ENCODE measurements around the gene ZNF438. TPM values are rescaled to one million over a fixed set of nuclear protein-coding genes. Genes with fewer than 3 reads are reported as not detected.

Gene ZNF438
- total and polyA plus RNA-seq, 2 of the 4 experiments (the other 2 are of a cell fraction), result 1.8 to 2.9 TPM

- peaks cover 10 to 41% of the 10 kb centered on the region in 2 experiments for H3K79me1 ChIP-seq (ENCODE audit: low read depth in 1 of 2, low read length in 2 of 2)
- POLR2A ChIA-PET (ENCODE audit: unreplicated experiment), result interaction anchor here (0.6 to 0.7 kb wide), 2 partner anchors 35 to 1319 kb away, joined by 3 read pairs; partner anchors contain the start of gene ZNF438
- H3K56ac ChIP-seq (ENCODE audit: extremely low read depth, insufficient read depth, low read length), result no peak overlapping the region
- H2BK5ac ChIP-seq (ENCODE audit: low read depth, low read length, poor library complexity, severe bottlenecking), result no peak overlapping the region
- no peak for ATAC-seq (ENCODE audit: low read depth)
- H3K23ac ChIP-seq (ENCODE audit: low read depth, low read length), result no peak overlapping the region
- no peak overlapping the region for H4K5ac ChIP-seq (ENCODE audit: low read depth, low read length)
- no peak overlapping the region for H3K4me2 ChIP-seq (ENCODE audit: low read depth, low read length)
- H4K20me1 ChIP-seq (ENCODE audit: insufficient read depth, low read length), result no peaks in the 10 kb centered on the region
- H3K9me3 ChIP-seq (ENCODE audit: control insufficient read depth, insufficient read depth, low read length), result peaks cover 4% of the 10 kb centered on the region
- H2AK9ac ChIP-seq (replicated peaks; ENCODE audit: low read depth, low read length, poor library complexity), result no peak overlapping the region
- no peak overlapping the region for H3K4me3 ChIP-seq (ENCODE audit: insufficient read depth, low read depth, low read length)
- no peak overlapping the region for H3K9ac ChIP-seq (ENCODE audit: low read depth, low read length)
- DNase-seq, result no peak
- dilution Hi-C loops (cut with HindIII; ENCODE audit: low sequenced_read_pairs, unreplicated experiment), result no loop called here
- no peak overlapping the region for H3K27ac ChIP-seq (ENCODE audit: insufficient read depth, low read length)
- peaks cover 3% of the 10 kb centered on the region; the same call in 1 of the 2 replicates for H3K9me1 ChIP-seq (ENCODE audit: insufficient read depth, low read length)
- no TSS peak for BruUV-seq (replicated peaks)
- TF ChIP-seq CTCF (conservative IDR thresholded peaks at IDR 0.05; ENCODE audit: low read depth, low read length), result no peak
- TF ChIP-seq SMC3 (IDR thresholded peaks at IDR 0.05; ENCODE audit: low read depth, low read length), result no peak
- no peak for TF ChIP-seq RCOR1 (IDR thresholded peaks at IDR 0.05; ENCODE audit: insufficient replicate concordance, low read length)
- TF ChIP-seq RFX5 (IDR thresholded peaks at IDR 0.05; ENCODE audit: low read depth, low read length), result no peak
- TF ChIP-seq CHD1 (IDR thresholded peaks at IDR 0.05; ENCODE audit: low read depth, low read length), result no peak
- no peak for TF ChIP-seq RAD21 (IDR thresholded peaks at IDR 0.05; ENCODE audit: low read length)
- no peak for TF ChIP-seq POLR2A (IDR thresholded peaks at IDR 0.05; ENCODE audit: low read depth, low read length)
- TF ChIP-seq FOS (IDR thresholded peaks at IDR 0.05; ENCODE audit: low read depth, low read length), result no peak
- TF ChIP-seq, protein P1, sequence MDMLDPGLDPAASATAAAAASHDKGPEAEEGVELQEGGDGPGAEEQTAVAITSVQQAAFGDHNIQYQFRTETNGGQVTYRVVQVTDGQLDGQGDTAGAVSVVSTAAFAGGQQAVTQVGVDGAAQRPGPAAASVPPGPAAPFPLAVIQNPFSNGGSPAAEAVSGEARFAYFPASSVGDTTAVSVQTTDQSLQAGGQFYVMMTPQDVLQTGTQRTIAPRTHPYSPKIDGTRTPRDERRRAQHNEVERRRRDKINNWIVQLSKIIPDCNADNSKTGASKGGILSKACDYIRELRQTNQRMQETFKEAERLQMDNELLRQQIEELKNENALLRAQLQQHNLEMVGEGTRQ (IDR thresholded peaks at IDR 0.05; ENCODE audit: low read depth, low read length), result no peak
- TF ChIP-seq MAZ (IDR thresholded peaks at IDR 0.05; ENCODE audit: borderline replicate concordance, low read depth, low read length), result no peak
- TF ChIP-seq MAFK (IDR thresholded peaks at IDR 0.05; ENCODE audit: low read depth, low read length), result no peak
- CTCF ChIA-PET, result interaction anchor here (0.7 to 1.2 kb wide), 2 partner anchors 9 to 35 kb away, joined by 4 read pairs; partner anchors contain the start of gene ZNF438
- H2BK120ac ChIP-seq (ENCODE audit: low read depth, low read length), result no peak overlapping the region
- peaks cover 8% of the 10 kb centered on the region for H3K4me1 ChIP-seq (ENCODE audit: control insufficient read depth, insufficient read depth, low read length)
- H2BK15ac ChIP-seq (ENCODE audit: low read depth, low read length), result no peak overlapping the region
- intact Hi-C loops (cut with micrococcal nuclease), result no loop called here
- no peak overlapping the region for H4K8ac ChIP-seq (ENCODE audit: low read depth in 2 of 2, low read length in 2 of 2)
- H2AK5ac ChIP-seq (ENCODE audit: low read depth, low read length), result no peak overlapping the region
- H3K27me3 ChIP-seq (ENCODE audit: control insufficient read depth, insufficient read depth, low read length), result no peaks in the 10 kb centered on the region
- no peak overlapping the region for H2BK20ac ChIP-seq (ENCODE audit: low read depth, low read length)
- in situ Hi-C loops (cut with MboI; ENCODE audit: low sequenced_read_pairs), result no loop called here
- H3K36me3 ChIP-seq (ENCODE audit: control insufficient read depth, insufficient read depth, low read length), result no peaks in the 10 kb centered on the region
- H3K18ac ChIP-seq (ENCODE audit: low read depth, low read length), result no peak overlapping the region
- no peak overlapping the region for H4K91ac ChIP-seq (ENCODE audit: insufficient read depth, low read depth, low read length)
- no peak overlapping the region for H3K4ac ChIP-seq (ENCODE audit: low read depth, low read length)
- no peak overlapping the region for H3K14ac ChIP-seq (replicated peaks; ENCODE audit: low read depth, low read length)
- H2AFZ ChIP-seq (replicated peaks; ENCODE audit: low read length, poor library complexity), result no peak overlapping the region
Measured at GRCh38 chr10:30996481-30997005, 35.1 kb downstream of the ZNF438 start.
